ENCODE results near the gene SCAI.
"Not testable (repeated sequence)": the region's sequence is repeated elsewhere in the genome, so short reads cannot be mapped to it uniquely, and the experiment has no call there.

SCAI gene

DNA sequence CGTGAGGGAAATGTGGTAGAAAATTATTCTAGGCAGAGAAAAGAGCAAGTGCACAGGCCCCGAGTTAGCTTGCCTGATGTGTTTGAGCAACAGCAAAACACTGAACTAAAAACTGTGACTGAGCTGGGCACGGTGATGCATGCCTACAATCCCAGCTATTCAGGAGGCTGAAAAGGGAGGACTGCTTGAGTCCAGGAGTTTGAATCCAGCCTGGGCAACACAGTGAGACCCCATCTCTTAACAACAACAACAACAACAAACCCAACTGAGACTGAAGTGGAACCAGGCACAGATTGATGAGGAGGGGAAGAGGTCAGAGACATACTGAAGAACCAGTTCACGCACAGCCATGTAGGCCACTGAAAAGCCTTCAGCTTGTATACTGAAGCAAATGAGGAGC, 42.5 kb downstream of the SCAI start:
- no peak for DNase-seq

DNA sequence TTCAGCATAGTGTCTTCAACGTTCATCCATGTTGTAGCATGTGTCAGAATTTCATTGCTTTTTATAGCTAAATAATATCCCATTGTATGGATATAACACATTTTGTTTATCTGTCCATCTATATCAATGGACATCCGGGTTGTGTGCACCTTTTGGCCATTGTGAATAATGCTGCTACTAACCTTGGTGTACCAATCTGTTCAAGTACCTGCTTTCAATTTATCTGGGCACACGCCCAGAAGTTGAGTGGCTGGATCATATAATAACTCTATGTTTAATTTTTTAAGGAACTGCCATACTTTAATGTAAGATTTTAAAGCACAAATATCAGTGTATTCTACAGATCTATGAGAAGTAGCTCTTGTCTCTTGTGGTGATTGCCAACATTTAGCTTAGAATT, 43.5 kb downstream of the SCAI start:
- DNase-seq = no peak

DNA sequence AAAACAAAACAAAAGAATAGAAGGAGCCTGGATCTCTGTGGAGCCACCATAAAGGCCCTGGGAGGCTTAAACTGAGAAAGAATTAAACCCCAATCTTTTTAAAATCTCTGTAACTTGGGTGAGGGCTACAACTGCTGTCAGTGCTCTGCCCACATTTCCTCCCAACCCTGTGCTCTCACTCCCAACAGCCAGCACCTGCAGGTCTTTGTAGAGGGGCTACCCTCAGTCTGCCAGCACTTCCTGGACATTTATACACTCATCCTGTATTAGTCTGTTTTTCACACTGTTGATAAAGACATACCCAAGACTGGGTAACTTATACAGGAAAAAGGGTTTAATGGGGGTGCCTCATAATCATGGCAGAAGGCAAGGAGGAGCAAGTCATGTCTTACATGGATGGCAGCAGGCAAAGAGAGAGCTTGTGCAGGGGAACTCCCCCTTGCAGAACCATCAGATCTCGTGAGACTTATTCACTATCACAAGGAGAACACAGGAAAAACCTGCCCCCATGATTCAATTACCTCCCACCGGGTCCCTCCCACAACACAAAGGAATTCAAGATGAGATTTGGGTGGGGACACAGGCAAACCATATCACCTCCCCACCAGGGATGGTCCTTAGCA, 47.4 kb downstream of the SCAI start:
- no peak for DNase-seq

DNA sequence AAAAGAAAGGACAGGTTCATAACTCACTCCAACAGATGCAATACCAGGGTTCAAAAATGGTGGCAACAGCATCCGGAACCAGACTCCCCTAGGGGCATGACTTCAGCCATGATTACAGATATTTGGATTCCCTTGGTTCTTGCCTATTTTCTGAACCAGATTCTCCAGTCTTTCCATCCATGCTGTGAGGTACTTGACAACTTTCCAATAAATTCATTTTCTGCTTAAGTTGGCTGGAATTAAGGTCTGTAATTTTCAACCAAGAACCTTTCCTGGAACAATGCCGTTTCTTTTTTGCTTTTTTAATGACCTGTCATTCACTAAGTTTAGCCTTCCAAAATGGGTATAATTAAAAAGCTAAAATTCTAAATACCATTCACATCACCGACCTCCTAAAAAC, 52.2 kb downstream of the SCAI start:
- DNase-seq = no peak

DNA sequence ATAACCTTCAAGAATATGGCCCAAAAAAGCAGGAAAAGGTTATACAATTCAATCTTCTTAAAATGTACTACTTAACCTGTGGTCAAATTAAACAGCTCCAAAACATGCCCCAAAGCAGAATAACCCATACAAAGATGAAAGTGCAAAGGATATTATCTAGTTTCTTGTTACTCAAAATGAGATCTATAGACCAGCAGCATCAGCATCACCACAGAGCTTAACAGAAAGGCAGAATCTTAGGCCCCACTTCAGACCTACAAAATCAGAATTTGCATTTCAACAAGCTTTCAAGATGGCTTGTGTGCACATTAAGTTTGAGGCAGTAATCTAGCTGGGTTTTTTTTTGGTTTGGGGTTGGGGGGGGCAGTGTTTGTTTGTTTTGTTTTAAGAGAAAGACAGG, 54.0 kb downstream of the SCAI start:
- DNase-seq = no peak

DNA sequence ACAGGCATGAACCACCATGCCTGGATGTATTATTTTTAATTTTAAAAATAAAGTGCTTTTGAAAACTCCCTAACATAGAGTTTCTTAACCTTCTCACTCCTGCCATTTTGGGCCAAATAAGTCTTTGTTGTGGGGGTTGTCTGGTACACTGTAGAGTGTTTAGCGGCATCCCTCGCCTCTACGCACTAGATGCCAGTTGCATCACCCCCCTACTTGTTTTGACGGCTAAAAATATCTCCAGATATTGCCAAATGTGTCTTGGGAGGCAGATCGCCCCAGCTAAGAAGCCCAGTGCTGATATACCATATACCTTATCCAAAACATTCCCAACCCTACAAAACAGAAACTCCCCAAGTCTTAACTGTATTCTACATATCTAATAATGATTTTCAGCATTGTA, 54.6 kb downstream of the SCAI start:
- no peak for DNase-seq

DNA sequence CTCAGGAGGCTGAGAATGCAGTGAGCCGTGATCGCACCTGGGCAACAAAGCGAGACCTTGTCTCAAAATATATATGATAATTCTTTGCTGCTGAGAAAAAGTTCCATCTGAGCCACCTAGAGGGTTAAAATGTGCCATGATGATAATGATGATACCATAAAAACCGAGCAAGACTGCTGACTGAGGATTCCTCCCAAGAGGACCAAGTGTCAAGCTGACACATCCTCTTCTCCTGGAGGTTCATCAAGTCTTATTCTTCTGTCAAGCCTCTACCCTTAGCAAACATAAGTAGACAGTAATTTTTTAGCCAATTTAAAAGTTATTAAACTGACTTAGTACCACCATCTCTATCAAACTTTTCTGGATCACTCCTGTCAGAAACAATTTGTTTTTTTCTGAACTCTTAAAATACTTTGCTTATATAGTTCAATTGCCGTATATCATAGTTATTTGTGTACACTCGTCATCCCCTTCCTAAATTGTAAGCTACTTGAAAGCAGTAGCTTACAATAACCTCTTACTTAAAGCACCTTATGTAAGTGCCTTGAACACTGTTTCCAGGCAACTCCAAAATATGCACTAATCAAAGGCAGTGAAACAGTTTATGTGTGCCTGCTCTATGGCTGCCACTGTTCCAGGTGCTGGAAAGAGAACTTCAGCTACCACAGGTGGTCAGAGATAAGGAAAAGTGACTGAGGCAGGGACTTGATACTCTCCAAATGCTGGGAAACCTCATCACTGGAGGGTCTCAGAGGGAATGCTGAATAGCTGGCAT, 57.4 kb downstream of the SCAI start:
- no peak for DNase-seq

DNA sequence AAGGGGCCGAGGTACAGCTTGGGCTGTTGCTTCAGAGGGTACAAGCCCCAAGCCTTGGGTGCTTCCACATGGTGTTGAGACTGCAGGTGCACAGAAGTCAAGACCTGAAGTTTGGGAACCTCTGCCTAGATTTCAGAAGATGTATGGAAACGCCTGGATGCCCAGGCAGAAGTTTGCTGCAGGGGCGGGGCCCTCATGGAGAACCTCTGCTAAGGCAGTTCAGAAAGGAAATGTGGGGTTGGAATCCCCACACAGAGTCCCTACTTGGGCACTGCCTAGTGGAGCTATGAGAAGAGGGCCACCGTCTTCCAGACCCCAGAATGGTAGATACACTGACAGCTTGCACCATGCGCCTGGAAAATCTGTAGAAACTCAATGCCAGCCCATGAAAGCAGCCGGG, 61.1 kb downstream of the SCAI start:
- DNase-seq = not testable (repeated sequence)

DNA sequence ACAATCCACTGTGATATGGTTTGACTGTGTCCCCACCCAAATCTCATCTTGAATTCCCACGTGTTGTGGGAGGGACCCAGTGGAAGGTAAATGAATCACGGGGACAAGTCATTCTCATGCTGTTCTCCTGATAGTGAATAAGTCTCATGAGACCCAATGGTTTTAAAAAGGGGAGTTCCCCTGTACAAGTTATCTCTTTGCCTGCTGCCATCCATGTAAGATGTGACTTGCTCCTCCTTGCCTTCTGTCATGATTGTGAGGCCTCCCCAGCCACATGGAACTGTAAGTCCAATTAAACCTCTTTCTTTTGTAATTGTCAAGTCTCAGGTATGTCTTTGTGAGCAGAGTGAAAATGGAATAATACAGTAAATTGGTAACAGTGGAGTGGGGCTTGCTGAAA, 62.5 kb downstream of the SCAI start:
- DNase-seq = not testable (repeated sequence)

DNA sequence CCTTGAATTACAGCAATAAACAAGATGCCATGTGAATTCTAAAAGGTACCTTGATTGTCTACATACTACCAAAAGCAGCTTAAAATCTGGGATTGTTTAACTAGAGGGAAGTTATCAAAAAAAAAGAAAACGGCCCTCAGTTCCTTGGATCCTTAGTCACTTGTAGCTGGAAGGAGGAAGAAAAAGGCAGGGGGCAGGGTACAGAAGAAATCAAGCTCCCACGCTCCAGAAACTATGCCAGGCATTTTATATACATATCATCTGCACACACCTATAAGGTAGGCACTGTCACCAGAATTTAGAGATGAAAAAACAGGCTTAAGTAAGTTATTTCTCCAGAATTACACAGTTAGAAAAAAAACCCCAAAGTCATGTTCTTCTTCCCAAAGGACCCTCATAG, 63.4 kb downstream of the SCAI start:
- no peak for DNase-seq

DNA sequence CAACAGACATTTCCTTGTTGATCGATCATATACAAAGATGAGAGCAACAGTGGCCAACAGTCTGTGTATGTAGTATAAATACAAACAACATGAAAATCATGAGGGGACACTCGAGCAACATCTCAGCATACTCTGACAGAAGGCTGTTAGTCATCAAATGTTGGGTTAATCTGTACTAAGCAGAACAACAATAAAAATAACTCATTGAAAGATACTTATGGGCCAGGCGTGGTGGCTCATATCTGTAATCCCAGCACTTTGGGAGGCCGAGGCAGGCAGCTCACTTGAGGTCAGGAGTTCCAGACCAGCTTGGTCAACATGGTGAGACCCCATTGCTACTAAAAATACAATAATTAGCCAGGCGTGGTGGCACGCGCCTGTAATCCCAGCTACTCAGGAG, 67.3 kb downstream of the SCAI start:
- no peak for DNase-seq

DNA sequence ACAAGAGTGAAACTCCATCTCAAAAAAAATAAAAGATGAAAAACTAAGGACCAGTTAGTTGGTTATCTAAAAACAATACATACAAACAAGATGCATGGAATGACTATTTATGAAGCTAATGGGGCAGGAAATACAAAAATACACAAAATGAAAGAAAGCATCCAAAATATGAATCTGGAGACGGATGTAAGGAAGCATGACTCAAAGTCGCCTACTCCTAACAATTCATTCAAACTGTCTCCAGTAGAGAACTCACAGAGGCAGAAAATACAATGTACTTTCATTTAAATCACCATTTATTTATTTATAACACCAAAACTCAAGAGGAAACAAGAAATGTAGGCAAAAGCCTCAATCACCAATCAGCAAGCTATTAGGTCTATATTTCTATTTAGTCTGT, 68.4 kb downstream of the SCAI start:
- DNase-seq = no peak

DNA sequence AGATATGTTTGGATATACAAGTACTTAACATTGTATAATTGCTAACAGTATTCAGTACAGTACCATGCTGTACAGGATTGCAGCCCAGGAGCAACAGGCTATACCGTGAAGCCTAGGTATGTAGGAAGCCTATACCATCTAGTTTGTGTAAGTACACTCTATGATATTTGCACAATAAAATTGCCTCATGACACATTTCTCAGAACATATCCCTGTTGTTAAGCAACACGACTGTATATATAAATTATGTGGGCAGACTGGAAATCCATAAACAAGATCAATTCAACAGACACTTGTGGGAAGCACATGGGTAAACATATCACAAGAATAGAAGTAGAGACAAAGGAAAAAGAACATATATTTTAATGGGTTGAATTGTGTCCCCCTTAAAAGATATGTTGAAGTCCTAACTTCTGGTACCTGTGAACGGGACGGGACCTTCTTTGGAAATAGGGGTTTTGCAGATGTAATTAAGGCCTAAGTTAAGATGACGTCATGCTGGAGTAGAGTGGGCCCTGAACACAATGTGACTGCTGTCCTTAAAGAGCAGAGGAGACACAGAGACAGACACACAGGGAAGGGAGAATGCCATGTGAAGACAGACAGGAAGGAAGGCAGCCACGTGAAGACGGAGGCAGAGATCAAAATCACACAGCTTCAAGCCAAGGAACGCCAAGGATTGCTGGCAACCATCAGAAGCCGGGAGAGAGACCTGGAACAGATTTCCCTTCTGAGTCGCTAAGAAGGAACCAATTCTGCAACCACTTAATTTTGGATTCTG, 76.3 kb downstream of the SCAI start:
- no peak for DNase-seq

DNA sequence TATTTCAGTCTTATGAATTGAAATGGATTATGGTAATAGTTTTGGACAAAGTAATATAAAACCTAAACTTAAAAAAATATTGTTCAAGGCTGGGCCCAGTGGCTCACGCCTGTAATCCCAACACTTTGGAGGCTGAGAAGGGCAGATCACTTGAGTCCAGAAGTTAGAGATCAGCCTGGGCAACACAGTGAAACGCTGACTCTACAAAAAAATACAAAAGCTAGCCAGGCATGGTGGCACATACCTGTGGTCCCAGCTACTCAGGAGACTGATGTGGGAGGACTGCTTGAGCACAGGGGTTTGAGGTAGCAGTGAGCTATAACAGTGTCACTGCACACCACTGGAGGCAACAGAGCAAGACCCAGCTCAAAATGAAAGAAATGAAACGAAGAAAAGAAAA, 81.9 kb downstream of the SCAI start:
- DNase-seq = no peak

DNA sequence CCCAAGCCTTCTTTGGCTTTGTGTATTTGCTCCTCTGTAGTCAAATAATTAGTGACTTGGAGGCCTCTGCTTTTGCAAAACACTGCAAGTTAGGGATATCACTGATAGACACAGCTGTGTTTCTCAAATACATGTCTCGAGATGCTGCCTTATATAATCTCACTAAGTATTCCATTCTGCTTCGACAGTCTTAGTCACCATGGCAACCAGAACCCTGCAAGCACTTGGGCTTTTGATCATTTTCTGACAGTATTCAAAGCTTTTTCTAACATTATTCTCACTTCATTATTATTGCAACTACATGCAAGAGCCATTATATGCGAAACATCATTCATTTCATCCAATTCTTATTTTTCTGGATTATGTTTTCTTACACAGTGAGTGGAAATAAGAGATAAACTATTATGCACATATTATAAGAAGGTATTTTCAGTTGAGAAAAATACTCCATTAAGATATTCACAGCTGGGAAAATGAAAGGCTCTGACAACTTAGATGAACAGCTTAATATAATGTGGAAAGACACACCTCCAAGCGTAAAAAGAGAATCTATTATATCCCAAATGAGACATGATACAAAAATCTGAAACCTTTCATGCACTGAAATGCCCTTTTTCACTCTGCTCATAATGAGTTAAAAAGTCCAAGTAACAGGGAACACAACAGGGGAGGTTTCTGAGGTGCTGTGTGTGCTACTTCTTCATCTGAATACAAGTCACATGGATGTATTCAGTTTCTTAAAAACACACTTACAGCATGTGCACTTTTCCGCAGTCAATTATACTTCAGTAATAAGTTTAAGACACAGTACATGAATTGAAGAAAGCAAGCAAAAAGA, 93.9 kb downstream of the SCAI start:
- no peak for DNase-seq

DNA sequence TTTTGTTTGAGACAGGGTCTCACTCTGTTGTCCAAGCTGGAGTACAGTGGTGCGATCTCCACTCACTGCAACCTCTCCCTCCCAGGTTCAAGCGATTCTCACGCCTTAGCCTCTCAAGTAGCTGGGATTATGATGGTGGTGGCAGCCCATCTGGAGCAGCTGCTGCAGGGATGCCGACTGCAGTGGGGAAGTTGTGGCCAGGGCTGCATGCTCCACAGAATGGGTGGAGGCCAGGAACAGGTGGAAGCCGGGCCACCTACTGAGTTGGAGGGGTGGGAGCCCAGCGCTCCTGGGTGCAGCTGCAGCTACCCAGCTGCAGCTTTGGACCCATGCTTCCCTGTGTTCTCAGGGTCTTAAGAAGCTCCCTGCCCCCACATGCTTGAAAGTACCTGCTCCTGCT, 99.7 kb downstream of the SCAI start:
- no peak for DNase-seq

DNA sequence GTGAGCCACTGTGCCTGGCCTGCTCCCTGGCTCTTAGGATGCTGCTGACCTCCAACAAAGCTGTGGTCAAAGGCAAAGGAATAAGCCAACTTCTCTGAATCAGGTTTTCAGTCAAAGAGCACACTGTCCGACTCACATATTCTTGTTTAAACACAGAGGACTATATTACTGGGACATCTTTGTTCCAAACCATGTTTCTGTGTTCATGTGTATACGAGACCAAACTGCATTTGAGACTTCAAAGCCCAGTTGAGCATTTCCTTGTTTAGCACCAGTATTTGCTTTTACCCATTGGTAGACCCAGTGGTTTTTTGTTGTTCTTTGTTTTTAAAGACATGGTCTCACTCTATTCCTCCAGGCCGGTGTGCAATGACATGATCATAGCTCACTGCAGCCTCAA, 100.2 kb downstream of the SCAI start:
- DNase-seq = no peak

DNA sequence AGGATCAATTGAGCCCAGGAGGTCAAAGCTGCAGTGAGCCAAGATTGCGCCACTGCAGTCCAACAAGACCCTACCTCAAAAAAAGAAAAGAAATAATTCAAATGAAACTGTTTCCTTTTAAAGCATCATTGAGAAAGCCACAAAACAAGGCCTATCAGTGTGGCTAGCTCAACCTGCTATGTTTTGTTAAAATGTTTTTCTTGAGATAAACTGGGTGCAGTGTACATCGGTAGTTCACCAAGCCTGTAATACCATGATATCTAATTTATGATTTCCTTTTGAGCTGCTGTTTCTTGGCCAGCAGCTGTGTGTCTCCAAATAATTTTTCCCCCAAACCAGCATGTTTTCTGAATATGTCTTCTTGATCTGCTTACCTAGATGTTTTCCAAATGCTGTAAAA, 105.2 kb downstream of the SCAI start:
- no peak for DNase-seq

DNA sequence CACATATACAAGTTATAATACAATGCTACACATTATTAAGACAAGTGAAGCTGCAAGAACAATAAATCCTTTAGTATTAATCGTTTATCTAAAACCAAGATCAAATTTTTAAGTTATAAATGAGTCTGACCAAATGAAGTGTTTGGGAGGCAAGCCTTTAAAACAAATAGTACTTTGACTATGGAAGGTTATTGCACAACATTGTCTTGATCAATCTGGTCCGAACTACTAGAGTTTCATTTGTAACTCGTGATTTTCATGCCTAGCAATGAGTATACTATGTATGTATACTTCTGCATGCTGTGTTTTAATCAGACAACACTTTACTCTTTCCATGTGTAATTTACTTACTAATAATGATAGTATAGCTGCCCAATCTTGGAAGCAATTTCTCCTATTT, 115.3 kb downstream of the SCAI start:
- DNase-seq = no peak

DNA sequence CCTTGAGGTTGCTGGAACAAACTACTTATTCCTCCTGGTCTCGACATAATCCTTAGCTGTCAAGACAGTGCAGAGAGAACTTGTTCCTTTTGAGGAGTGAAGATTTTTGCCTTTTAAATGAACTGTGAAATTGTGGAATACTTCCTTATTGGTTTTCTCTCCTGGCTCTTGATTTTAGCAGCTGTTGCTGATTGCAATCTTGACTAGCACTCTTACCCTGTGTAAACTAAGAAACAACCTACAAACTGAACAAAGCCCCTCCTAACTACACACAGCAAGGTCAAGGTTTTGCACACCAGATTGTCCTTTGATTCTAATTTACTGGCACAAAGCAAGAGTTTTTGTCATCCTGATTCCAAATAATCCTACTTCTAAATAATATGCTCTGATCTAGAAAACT, 118.4 kb downstream of the SCAI start:
- DNase-seq = no peak

DNA sequence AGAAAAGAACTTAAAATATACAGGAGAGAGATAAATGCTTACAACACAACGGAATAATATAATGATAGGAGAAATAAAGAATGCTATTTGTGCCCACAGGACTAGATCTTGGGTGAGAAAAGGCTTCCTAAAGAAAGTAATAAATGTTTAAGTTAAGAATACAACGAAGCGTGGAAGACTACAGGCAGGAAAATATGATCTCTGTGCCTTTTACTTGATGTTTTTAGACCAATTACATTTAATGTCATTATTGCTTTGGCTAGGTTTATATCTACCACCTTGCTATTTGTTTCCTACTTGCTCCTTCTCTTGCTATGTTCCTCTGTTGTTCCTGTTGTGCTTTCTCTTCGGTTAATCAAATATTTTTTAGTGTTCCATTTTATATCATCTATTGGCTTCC, 122.3 kb downstream of the SCAI start:
- DNase-seq = no peak

DNA sequence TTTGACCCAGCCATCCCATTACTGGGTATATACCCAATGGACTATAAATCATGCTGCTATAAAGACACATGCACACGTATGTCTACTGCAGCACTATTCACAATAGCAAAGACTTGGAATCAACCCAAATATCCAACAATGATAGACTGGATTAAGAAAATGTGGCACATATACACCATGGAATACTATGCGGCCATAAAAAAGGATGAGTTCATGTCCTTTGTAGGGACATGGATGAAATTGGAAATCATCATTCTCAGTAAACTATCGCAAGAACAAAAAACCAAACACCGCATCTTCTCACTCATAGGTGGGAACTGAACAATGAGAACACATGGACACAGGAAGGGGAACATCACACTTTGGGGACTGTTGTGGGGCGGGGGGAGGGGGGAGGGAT, 127.7 kb downstream of the SCAI start:
- DNase-seq = not testable (repeated sequence)

DNA sequence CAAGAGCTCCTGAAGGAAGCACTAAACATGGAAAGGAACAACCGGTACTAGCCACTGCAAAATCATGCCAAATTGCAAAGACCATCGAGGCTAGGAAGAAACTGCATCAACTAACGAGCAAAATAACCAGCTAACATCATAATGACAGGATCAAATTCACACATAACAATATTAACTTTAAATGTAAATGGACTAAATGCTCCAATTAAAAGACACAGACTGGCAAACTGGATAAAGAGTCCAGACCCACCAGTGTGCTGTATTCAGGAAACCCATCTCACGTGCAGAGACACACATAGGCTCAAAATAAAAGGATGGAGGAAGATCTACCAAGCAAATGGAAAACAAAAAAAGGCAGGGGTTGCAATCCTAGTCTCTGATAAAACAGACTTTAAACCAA, 131.3 kb downstream of the SCAI start:
- DNase-seq = not testable (repeated sequence)

Measured in CD4-positive, alpha-beta T cell treated with Interleukin-4 for 4 hours (primary cell).